ENCODE measurements around the gene DNAJC3.
"Not testable (repeated sequence)": the region's sequence is repeated elsewhere in the genome, so short reads cannot be mapped to it uniquely, and the experiment has no call there.

Gene DNAJC3

DNA sequence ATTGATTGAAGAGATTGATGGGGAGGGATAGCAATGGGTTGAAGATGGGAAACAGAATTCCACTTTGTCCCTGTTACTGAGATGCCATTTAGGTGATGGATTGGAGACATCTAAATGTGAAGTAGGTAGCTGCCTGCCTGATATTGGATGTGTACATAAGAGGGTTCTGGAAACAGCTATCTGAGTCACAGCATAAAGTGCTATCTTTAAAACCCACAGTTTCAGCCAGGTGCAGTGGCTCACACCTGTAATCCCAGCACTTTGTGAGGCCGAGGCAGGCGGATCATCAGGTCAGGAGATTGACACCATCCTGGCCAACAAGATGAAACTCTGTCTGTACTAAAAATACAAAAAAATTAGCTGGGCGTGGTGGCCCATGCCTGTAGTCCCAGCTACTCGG lies 72.6 kb downstream of the DNAJC3 start:
- Histone ChIP-seq H3K4me3 (replicated peaks; ENCODE audit: low read depth, low read length) (no peak overlapping the region), H3K36me3 (ENCODE audit: control insufficient read depth, insufficient read depth, low read length) (no peaks in the 10 kb centered on the region; the same call in 1 of the 2 replicates), H3K27me3 (replicated peaks; ENCODE audit: control insufficient read depth, insufficient read depth, low read length) (no peaks in the 10 kb centered on the region)
- TF ChIP-seq, protein P1, sequence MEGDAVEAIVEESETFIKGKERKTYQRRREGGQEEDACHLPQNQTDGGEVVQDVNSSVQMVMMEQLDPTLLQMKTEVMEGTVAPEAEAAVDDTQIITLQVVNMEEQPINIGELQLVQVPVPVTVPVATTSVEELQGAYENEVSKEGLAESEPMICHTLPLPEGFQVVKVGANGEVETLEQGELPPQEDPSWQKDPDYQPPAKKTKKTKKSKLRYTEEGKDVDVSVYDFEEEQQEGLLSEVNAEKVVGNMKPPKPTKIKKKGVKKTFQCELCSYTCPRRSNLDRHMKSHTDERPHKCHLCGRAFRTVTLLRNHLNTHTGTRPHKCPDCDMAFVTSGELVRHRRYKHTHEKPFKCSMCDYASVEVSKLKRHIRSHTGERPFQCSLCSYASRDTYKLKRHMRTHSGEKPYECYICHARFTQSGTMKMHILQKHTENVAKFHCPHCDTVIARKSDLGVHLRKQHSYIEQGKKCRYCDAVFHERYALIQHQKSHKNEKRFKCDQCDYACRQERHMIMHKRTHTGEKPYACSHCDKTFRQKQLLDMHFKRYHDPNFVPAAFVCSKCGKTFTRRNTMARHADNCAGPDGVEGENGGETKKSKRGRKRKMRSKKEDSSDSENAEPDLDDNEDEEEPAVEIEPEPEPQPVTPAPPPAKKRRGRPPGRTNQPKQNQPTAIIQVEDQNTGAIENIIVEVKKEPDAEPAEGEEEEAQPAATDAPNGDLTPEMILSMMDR (IDR thresholded peaks at IDR 0.05; ENCODE audit: insufficient read depth, low read length, poor library complexity, severe bottlenecking): no peak
- no peak for DNase-seq (ENCODE audit: extremely low read depth, insufficient read length)

DNA sequence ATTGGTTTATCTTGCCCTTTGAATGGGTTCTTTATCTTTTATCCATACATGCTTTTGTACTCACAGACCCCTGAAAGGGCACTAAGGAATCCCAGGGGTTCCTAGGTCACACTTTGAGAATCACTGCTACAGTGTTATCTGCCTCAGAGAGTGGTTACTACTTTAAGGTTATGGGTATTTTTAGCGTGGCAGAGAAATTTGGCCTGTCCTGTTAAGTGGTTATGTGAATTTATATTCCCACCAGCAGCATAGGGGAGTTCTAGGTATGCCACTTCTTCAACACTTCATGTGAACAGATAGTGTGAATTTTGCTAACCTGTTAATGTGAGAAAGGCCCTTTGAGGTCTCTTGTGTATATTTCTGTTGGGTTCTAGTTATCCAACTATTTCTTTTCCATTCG lies 75.7 kb downstream of the DNAJC3 start:
- TF ChIP-seq, protein P1 (IDR thresholded peaks at IDR 0.05; ENCODE audit: insufficient read depth, low read length, poor library complexity, severe bottlenecking): no peak
- Histone ChIP-seq H3K4me3 (replicated peaks; ENCODE audit: low read depth, low read length) (no peak overlapping the region), H3K27me3 (replicated peaks; ENCODE audit: control insufficient read depth, insufficient read depth, low read length) (no peaks in the 10 kb centered on the region), H3K36me3 (ENCODE audit: control insufficient read depth, insufficient read depth, low read length) (no peaks in the 10 kb centered on the region; the same call in 1 of the 2 replicates)
- DNase-seq (ENCODE audit: extremely low read depth, insufficient read length): no peak

DNA sequence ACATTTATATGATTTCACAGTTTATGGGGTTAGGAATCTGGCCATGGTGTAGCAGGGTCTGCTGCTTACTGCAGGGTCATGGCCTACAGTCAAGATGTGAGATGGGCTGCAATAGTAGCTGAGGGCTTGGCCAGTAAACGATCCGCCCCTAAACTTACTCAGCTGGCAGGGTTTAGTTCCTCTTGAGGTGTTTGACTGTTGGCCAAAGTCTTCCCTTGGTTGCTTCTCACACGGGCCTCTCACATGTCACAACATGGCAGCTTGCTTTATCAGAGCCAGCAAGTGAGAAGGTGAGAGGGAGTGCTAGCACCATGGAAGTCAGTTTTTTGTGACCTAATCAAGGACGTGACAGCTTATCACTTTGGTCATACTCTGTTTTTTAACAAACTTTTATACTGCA lies 77.1 kb downstream of the DNAJC3 start:
- Histone ChIP-seq H3K36me3 (ENCODE audit: control insufficient read depth, insufficient read depth, low read length) (no peaks in the 10 kb centered on the region; the same call in 1 of the 2 replicates), H3K4me3 (replicated peaks; ENCODE audit: low read depth, low read length) (no peak overlapping the region), H3K27me3 (replicated peaks; ENCODE audit: control insufficient read depth, insufficient read depth, low read length) (no peaks in the 10 kb centered on the region)
- no peak for DNase-seq (ENCODE audit: extremely low read depth, insufficient read length)
- TF ChIP-seq, protein P1 (IDR thresholded peaks at IDR 0.05; ENCODE audit: insufficient read depth, low read length, poor library complexity, severe bottlenecking): no peak

DNA sequence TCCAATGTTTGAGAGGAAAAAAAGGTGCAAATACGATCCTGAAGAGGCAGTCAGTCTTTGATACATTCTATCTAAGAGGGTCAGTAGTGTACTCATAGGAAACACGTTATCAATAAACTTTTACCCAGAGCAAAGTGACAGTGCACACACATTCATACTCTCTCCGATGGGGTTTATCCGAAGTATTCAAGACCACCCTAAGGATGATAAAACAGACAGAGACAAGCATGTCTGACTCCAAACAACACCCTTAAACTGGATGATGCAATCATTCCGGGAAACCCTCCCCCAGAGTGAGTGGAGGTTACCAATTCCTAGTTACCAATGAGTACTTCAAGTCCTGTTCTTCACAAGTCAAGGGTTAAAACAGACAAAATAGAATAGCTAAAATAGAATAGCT lies 79.1 kb downstream of the DNAJC3 start:
- H3K4me3 ChIP-seq (replicated peaks; ENCODE audit: low read depth, low read length): no peak overlapping the region
- no peaks in the 10 kb centered on the region for H3K27me3 ChIP-seq (replicated peaks; ENCODE audit: control insufficient read depth, insufficient read depth, low read length)
- TF ChIP-seq, protein P1 (IDR thresholded peaks at IDR 0.05; ENCODE audit: insufficient read depth, low read length, poor library complexity, severe bottlenecking): no peak
- DNase-seq (ENCODE audit: extremely low read depth, insufficient read length): no peak
- H3K36me3 ChIP-seq (ENCODE audit: control insufficient read depth, insufficient read depth, low read length): no peaks in the 10 kb centered on the region; the same call in none of the 2 replicates

DNA sequence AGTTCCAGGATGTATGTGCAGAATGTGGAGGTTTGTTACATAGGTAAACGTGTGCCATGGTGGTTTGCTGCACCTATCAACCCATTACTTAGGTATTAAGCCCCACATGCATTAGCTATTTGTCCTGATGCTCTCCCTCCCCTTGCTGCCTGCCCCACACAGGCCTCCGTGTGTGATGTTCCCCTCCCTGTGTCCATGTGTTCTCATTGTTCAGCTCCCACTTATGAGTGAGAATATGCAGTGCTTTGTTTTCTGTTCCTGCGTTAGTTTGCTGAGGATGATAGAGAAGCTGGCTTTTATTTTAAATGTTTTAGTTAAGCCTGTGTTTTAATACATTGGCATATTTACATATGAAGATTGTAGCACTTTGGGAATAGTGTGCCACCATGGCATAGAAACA lies 85.7 kb downstream of the DNAJC3 start:
- not testable (repeated sequence) for H3K27me3 ChIP-seq (replicated peaks; ENCODE audit: control insufficient read depth, insufficient read depth, low read length); DNase-seq (ENCODE audit: extremely low read depth, insufficient read length); H3K4me3 ChIP-seq (replicated peaks; ENCODE audit: low read depth, low read length)
- H3K36me3 ChIP-seq (ENCODE audit: control insufficient read depth, insufficient read depth, low read length): peaks cover 10% of the 10 kb centered on the region

DNA sequence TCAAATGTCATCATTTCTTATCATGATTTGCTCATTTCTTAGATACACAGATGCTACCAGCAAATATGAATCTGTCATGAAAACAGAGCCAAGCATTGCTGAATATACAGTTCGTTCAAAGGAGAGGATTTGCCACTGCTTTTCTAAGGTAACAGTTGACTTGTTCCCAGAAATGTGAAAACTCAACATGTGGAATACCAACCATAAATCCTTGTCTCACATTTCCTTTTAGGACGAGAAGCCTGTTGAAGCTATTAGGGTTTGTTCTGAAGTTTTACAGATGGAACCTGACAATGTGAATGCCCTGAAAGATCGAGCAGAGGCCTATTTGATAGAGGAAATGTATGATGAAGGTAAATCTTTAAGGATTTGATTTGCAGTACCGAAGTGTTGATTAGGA lies 86.7 kb downstream of the DNAJC3 start:
- TF ChIP-seq, protein P1 (IDR thresholded peaks at IDR 0.05; ENCODE audit: insufficient read depth, low read length, poor library complexity, severe bottlenecking): no peak

More for the DNA sequence above, 86.7 kb downstream of the DNAJC3 start:
- H3K36me3 ChIP-seq (ENCODE audit: control insufficient read depth, insufficient read depth, low read length): peaks cover 10% of the 10 kb centered on the region
- no peak for DNase-seq (ENCODE audit: extremely low read depth, insufficient read length)
- H3K27me3 ChIP-seq (replicated peaks; ENCODE audit: control insufficient read depth, insufficient read depth, low read length): no peaks in the 10 kb centered on the region
- H3K4me3 ChIP-seq (replicated peaks; ENCODE audit: low read depth, low read length): no peak overlapping the region

Data from GM06990 (cell line).